Activated CD8-positive, alpha-beta T cell treated with anti-CD3 and anti-CD28 coated beads, Interleukin-2, amount 10 ng/mL, durations not matched to agents 7 days and 5 days (primary cell): ENCODE measurements around the gene SYK. TPM values are rescaled to one million over a fixed set of nuclear protein-coding genes. Genes with fewer than 3 reads are reported as not detected.
"Not testable (repeated sequence)": the region's sequence is repeated elsewhere in the genome, so short reads cannot be mapped to it uniquely, and the experiment has no call there.

Experiments
- ATAC-seq: fragments of 150-1000 bp; cut with Tn5 transposase; one replicate; pipeline ENCODE4 v1.10.0; 2021; ENCODE audit warnings: moderate library complexity
- CTCF ChIA-PET: fragments of 350-600 bp; sonication (Branson Sonifier 250); formaldehyde crosslinking; loops from one replicate; lab custom pipeline; 2021; ENCODE audit warnings: antibody characterized with exemption; lab: Charles Lee
- POLR2A ChIA-PET: fragments of 350-600 bp; sonication (Branson Sonifier 250); formaldehyde crosslinking; loops from one replicate; lab custom pipeline; 2021; ENCODE audit warnings: antibody characterized with exemption; lab: Charles Lee
- DNase-seq: peaks from one replicate; pipeline ENCODE4 v3.0.0-alpha.2; 2020
- H3K27ac Mint-ChIP-seq: one replicate; pipeline ENCODE4 v1.8.0; 2021; ENCODE audit warnings: mild to moderate bottlenecking, mixed read lengths
- H3K27me3 Mint-ChIP-seq: one replicate; pipeline ENCODE4 v1.8.0; 2021; ENCODE audit warnings: low read depth, mixed read lengths
- H3K36me3 Mint-ChIP-seq: one replicate; pipeline ENCODE4 v1.8.0; 2021; ENCODE audit warnings: low read depth, mixed read lengths
- H3K4me1 Mint-ChIP-seq: one replicate; pipeline ENCODE4 v1.8.0; 2021; ENCODE audit warnings: low read depth, mixed read lengths
- H3K4me3 Mint-ChIP-seq: one replicate; pipeline ENCODE4 v1.8.0; 2021; ENCODE audit warnings: mild to moderate bottlenecking, mixed read lengths
- H3K9me3 Mint-ChIP-seq: one replicate; pipeline ENCODE4 v1.8.0; 2022; ENCODE audit warnings: mixed read lengths; ENCODE audit not compliant: insufficient read depth
- total RNA-seq, 2 experiments: library from RNA; stranded (reverse); gene quantifications; one replicate each; pipeline ENCODE4 v1.2.3, GENCODE V29; 2021

SYK gene
- total RNA-seq, 2 experiments from 2014 or later: 0.13 TPM

DNA sequence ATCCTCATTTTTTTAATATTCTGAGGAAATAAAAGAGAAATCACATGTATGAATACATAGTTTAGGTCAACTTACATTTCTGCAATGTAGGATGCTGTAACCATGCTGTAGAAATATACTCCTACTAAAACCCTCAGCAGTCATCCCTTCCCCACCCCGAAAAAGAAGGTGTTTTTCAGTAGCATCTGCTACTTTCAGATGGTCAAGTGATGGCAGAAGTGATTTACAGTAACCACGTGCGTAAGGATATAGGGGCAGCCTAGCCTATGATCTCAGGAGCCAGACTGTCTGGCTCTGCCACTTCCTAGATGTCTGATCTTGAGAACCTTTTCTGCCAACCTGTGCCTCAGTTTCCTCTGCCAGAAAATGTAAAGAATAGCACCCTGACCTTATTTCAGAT lies 26.0 kb upstream of the SYK start:
- peaks cover 13% of the 10 kb centered on the region for H3K27me3 Mint-ChIP-seq
- no peak overlapping the region for H3K4me3 Mint-ChIP-seq
- no peaks in the 10 kb centered on the region for H3K4me1 Mint-ChIP-seq
- H3K9me3 Mint-ChIP-seq: no peaks in the 10 kb centered on the region
- DNase-seq: no peak
- ATAC-seq: no peak
- POLR2A ChIA-PET: no interaction called here
- CTCF ChIA-PET: no interaction called here
- H3K36me3 Mint-ChIP-seq: no peaks in the 10 kb centered on the region
- no peak overlapping the region for H3K27ac Mint-ChIP-seq

DNA sequence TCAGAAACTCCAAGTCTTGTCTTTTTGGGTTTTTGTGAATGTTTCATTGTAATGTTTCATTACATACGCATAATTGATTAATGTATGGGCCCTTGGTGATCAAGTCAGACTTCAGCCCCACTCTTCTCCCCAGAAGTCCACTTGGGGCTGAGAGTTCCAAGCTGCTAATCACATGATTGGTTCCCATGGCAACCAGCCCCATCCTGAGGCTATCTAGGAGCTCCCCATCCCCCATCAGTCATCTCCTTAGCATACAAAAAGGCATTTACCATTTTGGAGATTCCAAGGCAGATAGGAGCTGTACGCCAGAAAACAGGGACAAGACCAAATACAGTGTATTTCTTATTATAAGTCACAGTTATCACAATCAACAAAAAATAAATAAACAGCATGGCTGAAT lies 22.9 kb upstream of the SYK start:
- ChIA-PET POLR2A (no interaction called here), CTCF (no interaction called here)
- H3K27ac Mint-ChIP-seq: no peak overlapping the region
- ATAC-seq (no peak), DNase-seq (no peak)
- H3K9me3 Mint-ChIP-seq: no peaks in the 10 kb centered on the region
- no peaks in the 10 kb centered on the region for H3K4me1 Mint-ChIP-seq
- peaks cover 8% of the 10 kb centered on the region for H3K27me3 Mint-ChIP-seq
- H3K4me3 Mint-ChIP-seq: no peak overlapping the region
- H3K36me3 Mint-ChIP-seq: no peaks in the 10 kb centered on the region

GRCh38 chr9:90783552-90783951 lies 18.1 kb upstream of the SYK start:
- no peak for ATAC-seq
- ChIA-PET POLR2A (no interaction called here), CTCF (no interaction called here)
- no peaks in the 10 kb centered on the region for H3K9me3 Mint-ChIP-seq
- H3K4me3 Mint-ChIP-seq: no peak overlapping the region
- peaks cover 16% of the 10 kb centered on the region for H3K27me3 Mint-ChIP-seq
- H3K4me1 Mint-ChIP-seq: no peaks in the 10 kb centered on the region
- no peaks in the 10 kb centered on the region for H3K36me3 Mint-ChIP-seq
- no peak for DNase-seq
- no peak overlapping the region for H3K27ac Mint-ChIP-seq

DNA sequence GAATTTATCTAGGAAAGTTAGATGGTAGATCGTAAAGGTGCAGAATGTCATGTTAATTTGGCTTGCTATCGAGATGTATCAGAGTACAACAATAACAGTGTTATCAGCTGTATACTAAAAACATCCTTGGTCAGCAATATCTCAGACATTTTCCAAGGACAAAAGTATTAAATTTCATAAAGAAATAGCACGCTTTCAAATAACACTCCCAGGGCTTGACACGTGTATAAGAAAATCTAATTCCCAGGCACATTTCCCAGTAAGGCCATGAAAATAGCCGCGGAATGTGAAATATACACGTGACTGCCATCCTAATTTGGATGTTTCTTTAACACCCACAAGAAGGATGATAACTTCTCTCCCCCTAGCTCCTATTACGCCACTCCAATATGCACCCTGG lies 17.7 kb upstream of the SYK start:
- DNase-seq: no peak
- Mint-ChIP-seq H3K9me3 (no peaks in the 10 kb centered on the region), H3K27me3 (peaks cover 19% of the 10 kb centered on the region), H3K36me3 (no peaks in the 10 kb centered on the region), H3K4me1 (no peaks in the 10 kb centered on the region), H3K27ac (no peak overlapping the region), H3K4me3 (no peak overlapping the region)
- ATAC-seq: no peak
- POLR2A ChIA-PET: no interaction called here
- CTCF ChIA-PET: no interaction called here

GRCh38 chr9:90787771-90788460 lies 13.7 kb upstream of the SYK start:
- Mint-ChIP-seq H3K36me3 (no peaks in the 10 kb centered on the region), H3K27ac (no peak overlapping the region), H3K27me3 (peaks cover 18% of the 10 kb centered on the region), H3K4me1 (no peaks in the 10 kb centered on the region), H3K4me3 (no peak overlapping the region), H3K9me3 (no peaks in the 10 kb centered on the region)
- ChIA-PET CTCF (no interaction called here), POLR2A (no interaction called here)
- DNase-seq (no peak), ATAC-seq (no peak)

GRCh38 chr9:90788527-90788926 lies 13.1 kb upstream of the SYK start:
- H3K36me3 Mint-ChIP-seq, DNase-seq, H3K4me3 Mint-ChIP-seq, H3K27ac Mint-ChIP-seq, H3K4me1 Mint-ChIP-seq, CTCF ChIA-PET, ATAC-seq, POLR2A ChIA-PET, H3K9me3 Mint-ChIP-seq: not testable (repeated sequence)
- H3K27me3 Mint-ChIP-seq: peaks cover 18% of the 10 kb centered on the region

- Mint-ChIP-seq H3K27me3 (peaks cover 23% of the 10 kb centered on the region), H3K4me1 (no peaks in the 10 kb centered on the region), H3K9me3 (no peaks in the 10 kb centered on the region), H3K4me3 (no peak overlapping the region), H3K36me3 (no peaks in the 10 kb centered on the region), H3K27ac (no peak overlapping the region)
- DNase-seq (no peak), ATAC-seq (no peak)
- CTCF ChIA-PET: no interaction called here
- POLR2A ChIA-PET: interaction anchor here (0.6 kb wide), 1 partner anchor 31 kb away, joined by 3 read pairs; no protein-coding TSS in a partner anchor
These were observed 12.2 kb upstream of the SYK start for GRCh38 chr9:90789408-90789807.

DNA sequence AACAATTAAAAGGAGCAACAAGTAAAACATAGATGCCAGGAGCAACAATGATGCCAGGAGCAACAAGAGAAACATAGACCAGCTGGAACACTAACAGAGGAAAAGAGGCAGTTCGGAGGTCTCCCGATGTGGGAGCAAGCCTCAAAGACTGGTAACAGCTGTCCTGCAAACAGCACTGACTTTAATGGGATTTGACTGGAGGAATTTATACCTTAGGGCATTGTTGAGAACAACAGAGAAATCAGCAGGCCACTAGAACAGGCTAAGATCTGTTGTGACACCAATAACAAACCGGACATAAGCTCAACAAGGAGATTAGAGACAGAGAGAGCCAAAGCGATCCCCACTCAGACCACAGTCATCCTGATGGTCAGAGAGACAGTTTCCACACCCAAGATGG lies 11.8 kb upstream of the SYK start:
- Mint-ChIP-seq H3K9me3 (no peaks in the 10 kb centered on the region), H3K36me3 (no peaks in the 10 kb centered on the region), H3K4me1 (no peaks in the 10 kb centered on the region), H3K4me3 (no peak overlapping the region), H3K27me3 (peaks cover 23% of the 10 kb centered on the region), H3K27ac (no peak overlapping the region)
- CTCF ChIA-PET: no interaction called here
- no peak for DNase-seq
- ATAC-seq: no peak
- POLR2A ChIA-PET: interaction anchor here (0.6 kb wide), 1 partner anchor 32 kb away, joined by 3 read pairs; no protein-coding TSS in a partner anchor

GRCh38 chr9:90793024-90793423 lies 8.6 kb upstream of the SYK start:
- H3K36me3 Mint-ChIP-seq, DNase-seq, H3K4me1 Mint-ChIP-seq, ATAC-seq, H3K27ac Mint-ChIP-seq, H3K9me3 Mint-ChIP-seq, H3K4me3 Mint-ChIP-seq, POLR2A ChIA-PET, CTCF ChIA-PET: not testable (repeated sequence)
- peaks cover 26% of the 10 kb centered on the region for H3K27me3 Mint-ChIP-seq

- no peak for ATAC-seq
- no peaks in the 10 kb centered on the region for H3K36me3 Mint-ChIP-seq
- CTCF ChIA-PET: no interaction called here
- H3K4me3 Mint-ChIP-seq: no peak overlapping the region
- H3K27ac Mint-ChIP-seq: no peak overlapping the region
- no peaks in the 10 kb centered on the region for H3K9me3 Mint-ChIP-seq
- peaks cover 26% of the 10 kb centered on the region for H3K27me3 Mint-ChIP-seq
- POLR2A ChIA-PET: no interaction called here
- DNase-seq: no peak
- H3K4me1 Mint-ChIP-seq: no peaks in the 10 kb centered on the region
These were observed 7.9 kb upstream of the SYK start for GRCh38 chr9:90793729-90794128.

- ChIA-PET POLR2A (no interaction called here), CTCF (no interaction called here)
- peaks cover 32% of the 10 kb centered on the region for H3K27me3 Mint-ChIP-seq
- ATAC-seq: no peak
- H3K27ac Mint-ChIP-seq: no peak overlapping the region
- no peak for DNase-seq
- no peaks in the 10 kb centered on the region for H3K36me3 Mint-ChIP-seq
- H3K4me1 Mint-ChIP-seq: no peaks in the 10 kb centered on the region
- H3K9me3 Mint-ChIP-seq: no peaks in the 10 kb centered on the region
- no peak overlapping the region for H3K4me3 Mint-ChIP-seq
These were observed 6.5 kb upstream of the SYK start for GRCh38 chr9:90795084-90795483.

GRCh38 chr9:90795871-90796317 lies 5.7 kb upstream of the SYK start:
- H3K36me3 Mint-ChIP-seq: no peaks in the 10 kb centered on the region

More at GRCh38 chr9:90795871-90796317, 5.7 kb upstream of the SYK start:
- Mint-ChIP-seq H3K27me3 (peaks cover 37% of the 10 kb centered on the region), H3K9me3 (no peaks in the 10 kb centered on the region), H3K27ac (no peak overlapping the region), H3K4me1 (no peaks in the 10 kb centered on the region), H3K4me3 (no peak overlapping the region)
- ChIA-PET POLR2A (no interaction called here), CTCF (no interaction called here)
- DNase-seq (no peak), ATAC-seq (no peak)
